Right lobe of liver (tissue), 6 donors: ENCODE measurements around the gene ZNF562. TPM values are rescaled to one million over a fixed set of nuclear protein-coding genes. Genes with fewer than 3 reads are reported as not detected.

ENCODE experiments used
- ATAC-seq, 4 donors: fragments of 200-7000 bp; cut with Tn5 transposase; one replicate each; pipeline ENCODE4 v1.9.1; 2020; ENCODE audit warnings: mild to moderate bottlenecking in 4 of 4, moderate library complexity in 4 of 4
- DNase-seq, 3 donors: peaks; one replicate each; pipeline ENCODE4 v3.0.0-alpha.2; 2020
- H3K27ac ChIP-seq, 3 donors: fragments of 200-600 bp; one replicate each; pipeline ENCODE4 v1.8.0; 2022
- H3K27me3 ChIP-seq, 2 donors: fragments of 200-600 bp; one replicate each; pipeline ENCODE4 v1.8.0; 2022
- H3K36me3 ChIP-seq, 4 donors: fragments of 200-600 bp; sonication (generic) in 1 of 4; one replicate each; pipeline versions ENCODE4 v1.5.1 to v1.8.0; 2017 to 2022; ENCODE audit warnings: control low read depth in 1 of 4
- H3K4me1 ChIP-seq, 4 donors: fragments of 200-600 bp; sonication (generic) in 1 of 4; one replicate each; pipeline versions ENCODE4 v1.5.1 to v1.8.0; 2017 to 2022; ENCODE audit warnings: control low read depth in 1 of 4
- H3K4me3 ChIP-seq, 3 donors: fragments of 200-600 bp; one replicate each; pipeline ENCODE4 v1.8.0; 2022
- H3K9me3 ChIP-seq, 4 donors: fragments of 200-600 bp; sonication (generic) in 1 of 4; one replicate each; pipeline versions ENCODE4 v1.5.1 to v1.8.0; 2017 to 2022; ENCODE audit warnings: control low read depth in 1 of 4
- POLR2A ChIP-seq: fragments of 450-650 bp; IDR thresholded peaks from one replicate; pipeline ENCODE4 v1.6.1; 2017; ENCODE audit warnings: antibody characterized with exemption, mild to moderate bottlenecking
- WGBS: methylation state at CpG from one replicate; pipeline ENCODE4 v1.1.6; 2018; ENCODE audit warnings: low coverage, low lambda C conversion rate; ENCODE audit not compliant: insufficient coverage; ENCODE audit errors: missing lambda C conversion rate; 5-methylcytosine and 5-hydroxymethylcytosine counted together
- intact Hi-C, 2 donors: fragments of 100-400 bp; cut with DNase I; formaldehyde crosslinking; loops; one replicate each; pipeline versions ENCODE4 v1.11.2 to v1.14.1; 2022
- total RNA-seq, 6 experiments: library from RNA; depleted of rRNA in 2 of 6; stranded (reverse); fragments of >200 nt in 2 of 6; fragmentation: NEBNext Ultra II Directional in 3 of 6; extraction: Animal tissue kit (Norgen Biotek cat#: 25700) in 3 of 6; gene quantifications; one replicate each; pipeline versions ENCODE4 v1.1.0 to v1.2.4, GENCODE V29; 2016 to 2023
- TF ChIP-seq, protein P1 (sequence below), 4 donors: fragments of 200-600 bp in 3 of 4; fragments of 450-650 bp in 1 of 4; IDR thresholded peaks; one replicate each; pipeline versions ENCODE4 v1.5.1 to v1.8.0; 2016 to 2022; ENCODE audit warnings: antibody characterized with exemption in 4 of 4, mild to moderate bottlenecking in 2 of 4
- donor health status: DM: no; HTN: yes; CAD: no.
- donor health status: DM: no; HTN: no; CAD: no.
- donor health status: DM: no; HTN: no; CAD: no.
- donor health status: DM: no; HTN: yes; CAD: no.
- donor health status: DM: no; HTN: yes; CAD: no.

ZNF562 gene
- total RNA-seq, 6 experiments from 2014 or later, result 10.6 to 14.6 (median 11.3) TPM

DNA sequence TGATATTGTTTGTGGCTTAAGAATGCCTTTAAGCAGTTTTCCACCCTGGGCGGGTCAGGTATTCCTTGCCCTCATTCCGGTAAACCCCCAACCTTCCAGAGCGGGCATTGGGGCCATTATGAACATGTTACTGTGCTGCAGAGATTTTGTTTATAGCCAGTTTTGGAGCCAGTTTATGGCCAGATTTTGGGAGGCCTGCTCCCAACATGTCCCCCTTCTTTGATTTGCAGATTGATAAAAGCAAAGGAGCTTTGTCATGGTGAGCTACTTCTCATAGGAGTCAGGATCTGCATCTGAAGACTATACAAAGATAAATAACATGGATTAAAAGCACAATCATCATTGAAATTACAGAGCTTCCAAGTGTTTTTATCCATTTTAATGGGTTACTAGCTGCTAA is 36.9 kb upstream of the ZNF562 start:
- TF ChIP-seq, protein P1, sequence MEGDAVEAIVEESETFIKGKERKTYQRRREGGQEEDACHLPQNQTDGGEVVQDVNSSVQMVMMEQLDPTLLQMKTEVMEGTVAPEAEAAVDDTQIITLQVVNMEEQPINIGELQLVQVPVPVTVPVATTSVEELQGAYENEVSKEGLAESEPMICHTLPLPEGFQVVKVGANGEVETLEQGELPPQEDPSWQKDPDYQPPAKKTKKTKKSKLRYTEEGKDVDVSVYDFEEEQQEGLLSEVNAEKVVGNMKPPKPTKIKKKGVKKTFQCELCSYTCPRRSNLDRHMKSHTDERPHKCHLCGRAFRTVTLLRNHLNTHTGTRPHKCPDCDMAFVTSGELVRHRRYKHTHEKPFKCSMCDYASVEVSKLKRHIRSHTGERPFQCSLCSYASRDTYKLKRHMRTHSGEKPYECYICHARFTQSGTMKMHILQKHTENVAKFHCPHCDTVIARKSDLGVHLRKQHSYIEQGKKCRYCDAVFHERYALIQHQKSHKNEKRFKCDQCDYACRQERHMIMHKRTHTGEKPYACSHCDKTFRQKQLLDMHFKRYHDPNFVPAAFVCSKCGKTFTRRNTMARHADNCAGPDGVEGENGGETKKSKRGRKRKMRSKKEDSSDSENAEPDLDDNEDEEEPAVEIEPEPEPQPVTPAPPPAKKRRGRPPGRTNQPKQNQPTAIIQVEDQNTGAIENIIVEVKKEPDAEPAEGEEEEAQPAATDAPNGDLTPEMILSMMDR (IDR thresholded peaks at IDR 0.05), result no peak
- TF ChIP-seq POLR2A, result no peak
- H3K27me3 ChIP-seq, result no peaks in the 10 kb centered on the region
- no peaks in the 10 kb centered on the region for H3K4me1 ChIP-seq
- H3K36me3 ChIP-seq, result no peaks in the 10 kb centered on the region
- no peak for DNase-seq
- H3K9me3 ChIP-seq, result no peaks in the 10 kb centered on the region
- H3K27ac ChIP-seq, result no peak overlapping the region
- WGBS, result 80% methylated on average over 1 of the region's 3 CpGs
- intact Hi-C loops, result no loop called here
- no peak overlapping the region for H3K4me3 ChIP-seq
- no peak for ATAC-seq

DNA sequence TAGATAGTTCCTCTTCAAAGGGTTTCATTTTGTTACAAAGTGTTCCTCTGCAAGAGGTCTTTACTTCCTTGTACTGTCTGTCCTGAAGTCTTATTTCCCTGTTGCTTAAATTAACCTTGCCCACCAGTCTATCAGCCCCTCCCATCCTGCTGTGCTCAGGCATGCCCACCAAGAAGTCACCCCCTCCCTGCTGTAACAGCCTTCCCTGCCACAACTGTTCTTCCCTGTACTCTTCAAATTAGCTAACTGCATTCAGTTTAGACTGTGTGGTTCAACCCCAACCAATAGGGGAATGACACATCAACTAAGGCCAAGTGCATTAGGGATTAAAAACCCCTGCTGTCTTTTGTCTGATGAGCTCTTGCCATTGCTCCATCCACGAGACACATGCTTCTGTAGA is 34.4 kb upstream of the ZNF562 start:
- Histone ChIP-seq H3K4me1 (no peaks in the 10 kb centered on the region), H3K36me3 (no peaks in the 10 kb centered on the region), H3K9me3 (no peaks in the 10 kb centered on the region), H3K27me3 (no peaks in the 10 kb centered on the region), H3K27ac (no peak overlapping the region), H3K4me3 (no peak overlapping the region)
- WGBS, result 19% methylated on average over 1 of the region's 1 CpG
- TF ChIP-seq, protein P1 (IDR thresholded peaks at IDR 0.05), result no peak
- no peak for TF ChIP-seq POLR2A
- intact Hi-C loops, result no loop called here
- ATAC-seq (peak in 3 of 4 donors; percentile 43 to 80 (median 75)), DNase-seq (no peak)

DNA sequence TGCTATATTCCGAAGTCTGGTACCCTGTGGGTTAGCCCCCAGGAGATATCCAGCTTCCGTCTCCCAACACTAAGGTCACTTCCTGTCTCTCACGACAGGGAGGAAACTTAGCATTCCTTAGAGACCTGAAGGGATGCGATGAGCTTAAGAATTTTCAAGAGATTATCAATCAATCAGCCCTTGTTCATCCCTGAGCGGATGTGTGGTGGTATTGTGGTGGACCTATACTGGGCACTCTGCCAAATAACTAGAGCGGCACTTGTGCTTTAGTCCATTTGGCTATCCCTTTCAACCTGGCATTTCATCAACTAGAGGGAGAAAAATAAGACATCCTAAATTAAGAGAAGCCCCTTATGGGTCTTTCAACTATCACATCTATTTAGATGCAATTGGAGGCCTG is 30.9 kb upstream of the ZNF562 start:
- H3K27ac ChIP-seq, result no peak overlapping the region
- no peak overlapping the region for H3K4me3 ChIP-seq
- intact Hi-C loops, result no loop called here
- H3K36me3 ChIP-seq, result no peaks in the 10 kb centered on the region
- no peaks in the 10 kb centered on the region for H3K4me1 ChIP-seq
- TF ChIP-seq, protein P1 (IDR thresholded peaks at IDR 0.05), result no peak
- no peak for TF ChIP-seq POLR2A
- ATAC-seq (no peak), DNase-seq (no peak)
- H3K9me3 ChIP-seq, result no peaks in the 10 kb centered on the region
- WGBS, result 50% methylated on average over 6 of the region's 6 CpGs
- H3K27me3 ChIP-seq, result no peaks in the 10 kb centered on the region

DNA sequence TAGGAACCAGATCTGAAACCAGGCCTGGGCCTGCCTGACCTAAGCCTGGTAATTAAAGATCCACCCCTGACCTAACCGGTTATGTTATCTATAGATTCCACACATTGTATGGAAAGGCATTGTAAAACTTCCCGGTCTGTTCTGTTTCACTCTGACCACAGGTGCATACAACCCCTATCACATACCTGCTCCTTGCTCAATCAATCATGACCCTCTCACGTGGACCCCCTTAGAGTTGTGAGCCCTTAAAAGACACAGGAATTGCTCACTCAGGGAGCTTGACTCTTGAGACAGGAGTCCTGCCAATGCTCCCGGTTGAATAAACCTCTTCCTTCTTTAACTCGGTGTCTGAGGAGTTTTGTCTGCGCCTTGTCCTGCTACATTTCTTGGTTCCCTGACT is 27.3 kb upstream of the ZNF562 start:
- no peak overlapping the region for H3K4me3 ChIP-seq
- H3K36me3 ChIP-seq, result no peaks in the 10 kb centered on the region
- no peak for TF ChIP-seq POLR2A
- TF ChIP-seq, protein P1 (IDR thresholded peaks at IDR 0.05), result no peak
- H3K4me1 ChIP-seq, result no peaks in the 10 kb centered on the region
- no peak overlapping the region for H3K27ac ChIP-seq
- ATAC-seq (no peak), DNase-seq (no peak)
- intact Hi-C loops, result no loop called here
- WGBS, result 86% methylated on average over 6 of the region's 6 CpGs
- no peaks in the 10 kb centered on the region for H3K27me3 ChIP-seq
- no peaks in the 10 kb centered on the region for H3K9me3 ChIP-seq
